Heart right ventricle (tissue), 16 donors: Measurements from ENCODE around the gene NMT1. TPM values are rescaled to one million over a fixed set of nuclear protein-coding genes. Genes with fewer than 3 reads are reported as not detected.

ENCODE experiments used
- ATAC-seq, 8 donors: fragments of 200-7000 bp; cut with Tn5 transposase; one replicate each; pipeline ENCODE4 v1.9.1; 2020; ENCODE audit warnings: mild to moderate bottlenecking in 8 of 8, moderate library complexity in 8 of 8, moderate number of reproducible peaks in 1 of 8
- DNase-seq, 2 donors: peaks; one replicate each; pipeline ENCODE4 v3.0.0-alpha.2; 2020
- H3K27ac ChIP-seq, 10 donors: fragments of 200-600 bp; sonication (generic) in 2 of 10; one replicate each; pipeline versions ENCODE4 v1.5.0 to v1.8.0; 2020 to 2022; ENCODE audit warnings: mild to moderate bottlenecking in 3 of 10
- H3K27me3 ChIP-seq, 7 donors: fragments of 200-600 bp; one replicate each; pipeline ENCODE4 v1.8.0; 2021 to 2022; ENCODE audit warnings: mild to moderate bottlenecking in 2 of 7
- H3K36me3 ChIP-seq, 9 donors: fragments of 200-600 bp; sonication (generic) in 1 of 9; one replicate each; pipeline versions ENCODE4 v1.5.0 to v1.8.0; 2020 to 2022; ENCODE audit warnings: mild to moderate bottlenecking in 2 of 9
- H3K4me1 ChIP-seq, 9 donors: fragments of 200-600 bp; sonication (generic) in 1 of 9; one replicate each; pipeline versions ENCODE4 v1.5.0 to v1.8.0; 2020 to 2022; ENCODE audit warnings: mild to moderate bottlenecking in 4 of 9
- H3K4me3 ChIP-seq, 10 donors: fragments of 200-600 bp; sonication (generic) in 2 of 10; one replicate each; pipeline versions ENCODE4 v1.5.0 to v1.8.0; 2020 to 2022; ENCODE audit warnings: mild to moderate bottlenecking in 7 of 10, moderate library complexity in 2 of 10
- H3K9me3 ChIP-seq, 11 donors: fragments of 200-600 bp in 10 of 11; sonication (generic) in 2 of 11; one replicate each; pipeline versions ENCODE4 v1.5.0 to v1.8.0; 2013 to 2022; ENCODE audit warnings: mild to moderate bottlenecking in 2 of 11, control low read depth in 1 of 11, moderate library complexity in 1 of 11
- WGBS, 2 donors: extraction: QIAGEN DNeasy Blood & Tissue Kit; methylation state at CpG; one replicate each; pipeline ENCODE4 v1.1.7; 2013; ENCODE audit warnings: inconsistent platforms in 1 of 2; 5-methylcytosine and 5-hydroxymethylcytosine counted together
- intact Hi-C, 10 donors: fragments of 100-400 bp; cut with DNase I; formaldehyde crosslinking; loops; one replicate each; pipeline versions ENCODE4 v1.11.1 to v1.14.2; 2022
- polyA plus RNA-seq, 2 donors: library from polyadenylated mRNA; stranded (reverse); fragments of 200-250 nt; gene quantifications; one replicate each; pipeline ENCODE4 v1.2.3, GENCODE V29; 2013
- total RNA-seq, 10 donors: library from RNA; stranded (reverse); fragmentation: NEBNext Ultra II Directional in 3 of 10; extraction: Animal tissue kit (Norgen Biotek cat#: 25700) in 3 of 10; gene quantifications; one replicate each; pipeline versions ENCODE4 v1.2.1 to v1.2.4, GENCODE V29; 2021 to 2023
- TF ChIP-seq, protein P1 (sequence below), 9 donors: fragments of 200-600 bp; sonication (generic) in 2 of 9; IDR thresholded peaks; one replicate each; pipeline versions ENCODE4 v1.5.0 to v1.8.0; 2021 to 2022; ENCODE audit warnings: antibody characterized with exemption in 9 of 9, mild to moderate bottlenecking in 5 of 9, moderate library complexity in 1 of 9
- donor health status: Arrhythmogenic right ventricular cardiomyopathy.
- donor health status: ischemic (EF 13 %, LVEDD 7.1; RV severe dilation, severe dysfunction).
- donor health status: healthy with polysubstance abuse.
- donor health status: DM: no; HTN: yes; CAD: no.
- donor health status: DM: no; HTN: no; CAD: no.
- donor health status: ischemic (EF 25% LVEDD 6.9; RV normal size, moderate dysfunction).
- donor health status: ischemic (EF 25% LVEDD 5.7; RV mildly dilated, moderate dysfunction).
- donor health status: healthy.
- donor health status: DM: yes; HTN: yes; CAD: no.
- donor health status: Ischemic cardiomyopathy.
- donor health status: ischemic (EF 35%, LVEDD 5.7; RV mildly dilated, moderate dysfunction).
- donor health status: nonischemic (EF 11% LVEDD 7.7; RV severe dilation, severe dysfunction).
- donor health status: DM: yes; HTN: yes; CAD: no.
- donor health status: PGD.
- donor health status: ischemic (EF 29% LVEDD 5.4; RV normal size, mild dysfunction).
- donor health status: nonischemic (EF 23%, LVEDD 6.1; RV moderate dilation, normal function).

The NMT1 gene
- total and polyA plus RNA-seq, 12 donors, result 40.9 to 110 (median 72.6) TPM

DNA sequence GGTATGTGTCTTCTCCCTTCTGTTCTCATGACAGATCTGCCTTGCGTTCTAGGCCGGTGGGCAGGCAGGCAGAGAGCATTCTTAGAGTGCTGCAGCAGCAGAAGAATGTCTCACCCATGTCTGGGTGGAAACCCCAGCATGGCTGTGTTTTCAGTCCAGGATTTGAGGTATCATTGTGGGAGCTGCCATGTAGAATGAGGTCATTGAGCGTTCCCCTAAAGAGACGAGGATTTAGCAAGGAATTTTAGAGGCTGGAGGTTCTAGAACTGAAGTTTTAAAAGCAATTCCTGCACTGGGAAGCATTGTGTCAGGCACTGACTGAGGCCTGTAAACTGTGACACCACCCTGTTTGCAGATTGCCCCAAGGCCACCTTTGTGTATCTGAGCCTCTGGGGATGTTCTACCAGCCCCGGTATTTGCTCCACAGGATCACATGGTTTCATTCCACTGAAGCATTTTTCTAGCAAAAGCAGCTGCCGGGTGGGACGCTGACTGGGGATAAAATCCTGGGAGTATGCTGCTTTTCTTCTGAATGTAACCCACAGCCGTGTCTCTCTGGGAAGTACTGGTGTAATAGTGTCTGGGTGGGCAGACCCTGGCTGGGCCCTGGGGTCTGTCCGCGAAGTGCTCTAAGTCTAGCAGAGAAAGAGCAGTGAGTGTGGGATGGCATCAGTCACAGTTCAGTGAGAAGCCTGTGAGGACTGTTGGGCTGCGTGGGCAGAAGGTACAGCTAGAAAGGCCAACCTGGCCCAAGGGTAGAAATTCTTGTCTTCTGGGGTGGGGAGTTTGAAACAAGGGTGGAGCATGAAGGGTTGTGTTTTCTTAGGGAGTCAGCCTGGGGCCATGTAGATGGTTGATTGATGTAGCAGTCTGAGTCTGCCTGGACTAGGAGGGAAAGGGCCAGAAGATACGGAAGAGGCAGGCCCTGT, 41.0 kb downstream of the NMT1 start:
- 76 to 77% methylated on average over 12 of the region's 12 CpGs for WGBS, 2 donors
- DNase-seq, result no peak
- H3K27ac ChIP-seq, result peak overlapping the region; percentile 5 to 94 (median 70)
- H3K4me3 ChIP-seq, result no peak overlapping the region
- intact Hi-C loops, result loop anchor here in 2 of 10 donors (1.0 to 10.0 kb wide), 2 partner anchors 323 to 327 kb away; no protein-coding TSS in a partner anchor
- H3K4me1 ChIP-seq, result peaks cover 6 to 78% (median 47%) of the 10 kb centered on the region in 9 donors
- H3K36me3 ChIP-seq, result peaks cover 0 to 100% (median 71%) of the 10 kb centered on the region in 9 donors
- H3K9me3 ChIP-seq, result no peaks in the 10 kb centered on the region
- no peaks in the 10 kb centered on the region for H3K27me3 ChIP-seq
- no peak for ATAC-seq
- TF ChIP-seq, protein P1, sequence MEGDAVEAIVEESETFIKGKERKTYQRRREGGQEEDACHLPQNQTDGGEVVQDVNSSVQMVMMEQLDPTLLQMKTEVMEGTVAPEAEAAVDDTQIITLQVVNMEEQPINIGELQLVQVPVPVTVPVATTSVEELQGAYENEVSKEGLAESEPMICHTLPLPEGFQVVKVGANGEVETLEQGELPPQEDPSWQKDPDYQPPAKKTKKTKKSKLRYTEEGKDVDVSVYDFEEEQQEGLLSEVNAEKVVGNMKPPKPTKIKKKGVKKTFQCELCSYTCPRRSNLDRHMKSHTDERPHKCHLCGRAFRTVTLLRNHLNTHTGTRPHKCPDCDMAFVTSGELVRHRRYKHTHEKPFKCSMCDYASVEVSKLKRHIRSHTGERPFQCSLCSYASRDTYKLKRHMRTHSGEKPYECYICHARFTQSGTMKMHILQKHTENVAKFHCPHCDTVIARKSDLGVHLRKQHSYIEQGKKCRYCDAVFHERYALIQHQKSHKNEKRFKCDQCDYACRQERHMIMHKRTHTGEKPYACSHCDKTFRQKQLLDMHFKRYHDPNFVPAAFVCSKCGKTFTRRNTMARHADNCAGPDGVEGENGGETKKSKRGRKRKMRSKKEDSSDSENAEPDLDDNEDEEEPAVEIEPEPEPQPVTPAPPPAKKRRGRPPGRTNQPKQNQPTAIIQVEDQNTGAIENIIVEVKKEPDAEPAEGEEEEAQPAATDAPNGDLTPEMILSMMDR (IDR thresholded peaks at IDR 0.05), result no peak

DNA sequence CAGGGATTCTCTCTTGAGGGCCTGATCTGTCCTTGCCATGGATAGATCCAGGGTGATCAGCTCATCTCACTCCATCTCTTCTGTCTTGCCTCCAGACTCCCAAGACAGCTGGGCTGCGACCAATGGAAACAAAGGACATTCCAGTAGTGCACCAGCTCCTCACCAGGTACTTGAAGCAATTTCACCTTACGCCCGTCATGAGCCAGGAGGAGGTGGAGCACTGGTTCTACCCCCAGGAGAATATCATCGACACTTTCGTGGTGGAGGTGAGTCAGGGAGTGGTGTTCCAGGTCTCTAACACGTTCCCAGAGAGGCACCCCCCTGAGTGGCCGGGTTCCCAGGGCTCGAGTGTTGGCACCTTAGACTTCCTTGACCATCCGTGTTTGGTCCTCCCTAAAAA, 41.7 kb downstream of the NMT1 start:
- H3K27me3 ChIP-seq, result no peaks in the 10 kb centered on the region
- DNase-seq (no peak), ATAC-seq (no peak)
- intact Hi-C loops, result loop anchor here in 1 of 10 donors (10.0 kb wide), 1 partner anchor 328 kb away; no protein-coding TSS in a partner anchor
- 60 to 72% methylated on average over 9 of the region's 9 CpGs for WGBS, 2 donors
- TF ChIP-seq, protein P1 (IDR thresholded peaks at IDR 0.05), result no peak
- H3K36me3 ChIP-seq, result peaks cover 0 to 100% (median 66%) of the 10 kb centered on the region in 9 donors
- H3K4me3 ChIP-seq, result no peak overlapping the region
- peak overlapping the region; percentile 5 to 94 (median 74) for H3K27ac ChIP-seq
- no peaks in the 10 kb centered on the region for H3K9me3 ChIP-seq
- H3K4me1 ChIP-seq, result peaks cover 6 to 82% (median 49%) of the 10 kb centered on the region in 9 donors

DNA sequence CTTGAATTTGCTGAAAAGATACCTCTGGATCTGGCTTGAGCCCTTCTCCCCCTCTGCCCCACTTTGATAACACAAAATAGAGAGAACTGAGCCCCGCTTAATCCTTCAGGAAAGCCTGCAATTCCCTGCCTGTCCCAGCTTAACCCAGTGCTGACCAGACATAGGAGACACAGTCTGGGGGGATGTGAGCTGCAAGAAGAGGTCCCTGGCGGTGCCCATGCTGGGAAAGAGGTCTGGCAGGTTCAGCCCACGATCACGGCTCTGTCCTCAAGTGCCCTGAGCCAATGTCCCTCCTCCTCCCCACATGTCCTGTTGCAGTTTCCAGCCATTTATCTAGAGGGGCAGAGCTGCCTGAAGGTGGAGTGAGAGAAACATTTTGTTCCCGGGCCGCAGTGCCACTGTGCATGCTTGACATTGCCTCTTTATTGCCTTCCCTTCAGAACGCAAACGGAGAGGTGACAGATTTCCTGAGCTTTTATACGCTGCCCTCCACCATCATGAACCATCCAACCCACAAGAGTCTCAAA, 42.2 kb downstream of the NMT1 start:
- H3K4me3 ChIP-seq, result no peak overlapping the region
- H3K9me3 ChIP-seq, result no peaks in the 10 kb centered on the region
- no peaks in the 10 kb centered on the region for H3K27me3 ChIP-seq
- DNase-seq (peak; percentile 41 to 48), ATAC-seq (peak; percentile 46 to 91 (median 72))
- H3K36me3 ChIP-seq, result peaks cover 0 to 100% (median 62%) of the 10 kb centered on the region in 9 donors
- peak overlapping the region; percentile 14 to 94 (median 78) for H3K27ac ChIP-seq
- peaks cover 7 to 82% (median 49%) of the 10 kb centered on the region in 9 donors for H3K4me1 ChIP-seq
- WGBS, 2 donors, result 47 to 62% methylated on average over 9 of the region's 9 CpGs
- TF ChIP-seq, protein P1 (IDR thresholded peaks at IDR 0.05), result peak in 3 of 9 donors; percentile 8 to 32 (median 32)
- intact Hi-C loops, result loop anchor here in 1 of 10 donors (10.0 kb wide), 1 partner anchor 329 kb away; no protein-coding TSS in a partner anchor

DNA sequence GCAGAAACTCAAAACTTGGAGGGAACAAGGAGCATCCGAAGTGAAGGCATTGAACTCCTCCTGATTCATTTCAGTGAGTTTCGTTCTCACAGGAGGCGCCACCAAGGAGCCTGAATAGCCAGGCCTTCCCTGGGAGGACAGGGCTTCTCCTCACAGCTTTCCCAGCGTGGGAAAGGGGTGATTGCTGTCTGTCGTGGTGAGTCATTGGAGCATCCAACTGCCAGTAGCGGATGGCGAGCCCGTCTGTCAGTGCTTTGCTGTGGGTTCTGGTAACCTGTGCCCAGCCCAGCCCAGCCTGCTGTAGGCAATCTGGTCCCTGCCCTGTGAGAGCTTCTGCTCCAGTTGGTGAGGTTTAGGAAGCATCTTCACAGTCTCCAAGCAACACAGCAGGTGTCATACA, 42.9 kb downstream of the NMT1 start:
- Histone ChIP-seq H3K4me3 (no peak overlapping the region), H3K9me3 (no peaks in the 10 kb centered on the region), H3K36me3 (peaks cover 0 to 99% (median 61%) of the 10 kb centered on the region in 9 donors), H3K27me3 (no peaks in the 10 kb centered on the region), H3K4me1 (peaks cover 4 to 82% (median 49%) of the 10 kb centered on the region in 9 donors), H3K27ac (peak overlapping the region; percentile 14 to 94 (median 78))
- ATAC-seq (peak in 2 of 8 donors; percentile 2 to 18), DNase-seq (no peak)
- WGBS, 2 donors, result 80 to 86% methylated on average over 8 of the region's 8 CpGs
- intact Hi-C loops, result loop anchor here in 1 of 10 donors (10.0 kb wide), 1 partner anchor 329 kb away; no protein-coding TSS in a partner anchor
- TF ChIP-seq, protein P1 (IDR thresholded peaks at IDR 0.05), result no peak
